GM19467 (cell line): ENCODE results near the gene UBA7.
"Not testable (repeated sequence)": the region's sequence is repeated elsewhere in the genome, so short reads cannot be mapped to it uniquely, and the experiment has no call there.

ENCODE experiments used
- ATAC-seq: cut with Tn5 transposase; IDR thresholded peaks from one replicate; pipeline ENCODE4 v1.9.1; 2021; ENCODE audit warnings: mild to moderate bottlenecking, moderate library complexity; ENCODE audit not compliant: unreplicated experiment

Gene UBA7

DNA sequence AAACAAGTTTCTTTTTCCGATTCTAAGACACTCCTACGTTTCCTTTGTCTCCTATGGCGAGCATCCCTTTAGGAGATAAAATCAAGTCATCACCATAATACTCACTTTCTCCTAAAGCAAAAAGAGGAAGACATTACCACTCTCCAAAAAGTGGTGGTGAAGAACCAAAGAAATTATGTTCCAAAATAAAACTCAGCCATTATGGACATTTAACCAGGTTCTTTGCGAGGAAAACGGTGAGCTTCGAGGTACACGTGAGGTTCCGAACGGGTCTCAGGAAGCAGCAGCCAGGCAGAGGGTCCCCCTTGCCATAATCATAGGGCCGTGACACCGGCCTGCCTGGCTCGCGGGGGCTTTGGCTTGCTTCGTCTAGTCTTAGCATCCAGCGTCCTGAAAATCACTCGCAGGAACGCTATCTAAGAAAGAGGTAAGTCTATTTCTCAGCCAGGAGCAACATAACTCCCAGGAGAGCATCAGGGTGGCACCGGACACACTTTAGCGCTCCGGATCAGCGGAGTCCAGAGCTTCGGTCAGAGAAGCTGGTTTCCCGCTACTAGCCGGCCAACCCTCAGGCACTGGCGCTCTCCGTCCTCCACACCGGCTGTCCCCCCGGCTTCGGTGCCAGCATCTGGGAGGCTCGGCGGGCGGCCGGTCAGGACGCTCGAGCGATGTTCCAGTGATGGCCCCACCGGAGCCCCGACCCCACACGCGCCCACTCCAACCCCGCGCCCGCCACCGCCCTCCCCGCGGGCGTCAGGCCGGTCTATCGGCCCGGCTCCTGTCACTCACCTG is 28.0 kb downstream of the UBA7 start:
- peak; percentile 31 for ATAC-seq

DNA sequence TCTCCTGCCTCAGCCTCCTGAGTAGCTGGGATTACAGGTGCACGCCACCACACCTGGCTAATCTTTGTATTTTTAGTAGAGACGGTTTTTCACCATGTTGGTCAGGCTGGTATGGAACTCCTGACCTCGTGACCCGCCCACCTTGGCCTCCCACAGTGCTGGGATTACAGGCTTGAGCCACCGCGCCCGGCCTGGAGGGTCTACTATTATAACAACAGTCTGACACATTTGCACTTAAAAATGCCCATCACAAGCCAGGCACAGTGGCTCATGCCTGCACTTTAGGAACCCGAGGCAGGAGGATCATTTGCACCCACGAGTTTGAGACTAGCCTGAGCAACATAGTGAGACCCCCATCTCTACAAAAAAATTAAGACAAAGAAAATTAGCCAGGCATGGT is 31.5 kb downstream of the UBA7 start:
- not testable (repeated sequence) for ATAC-seq

DNA sequence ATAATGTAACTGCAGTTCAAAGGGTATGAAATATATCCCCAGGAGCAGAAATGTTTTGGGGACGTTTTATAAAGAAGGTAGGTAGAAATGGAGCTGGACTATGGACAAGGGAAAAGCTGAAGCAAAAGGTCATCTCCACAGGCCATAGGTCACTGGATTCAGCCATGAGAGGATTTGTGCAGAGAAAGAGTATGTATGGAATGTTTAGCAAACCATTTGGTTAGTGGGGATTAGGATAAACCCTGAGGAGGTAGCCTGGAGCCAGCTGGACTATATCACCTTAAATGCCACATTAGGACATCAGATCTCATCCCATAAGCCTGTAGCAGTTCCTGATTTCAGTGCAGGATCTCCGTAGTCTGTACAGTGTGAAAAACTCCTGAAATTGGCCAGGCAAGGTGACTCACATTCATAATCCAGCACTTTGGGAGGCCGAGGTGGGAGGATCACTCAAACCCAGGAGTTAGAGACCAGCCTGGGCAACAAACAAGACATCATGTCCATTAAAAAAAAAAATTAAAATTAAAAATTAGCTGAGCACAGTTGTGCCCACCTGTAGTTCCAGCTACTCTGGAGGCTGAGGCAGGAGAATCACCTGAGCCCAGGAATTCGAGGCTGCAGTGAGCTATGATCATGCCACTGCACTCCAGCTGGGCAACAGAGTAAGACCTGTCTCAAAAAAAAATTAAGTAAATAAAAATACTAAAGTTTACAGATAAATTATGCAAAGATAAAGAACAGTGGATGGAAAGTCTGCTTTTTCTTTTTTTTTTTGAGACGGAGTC is 32.1 kb downstream of the UBA7 start:
- ATAC-seq, result no peak

DNA sequence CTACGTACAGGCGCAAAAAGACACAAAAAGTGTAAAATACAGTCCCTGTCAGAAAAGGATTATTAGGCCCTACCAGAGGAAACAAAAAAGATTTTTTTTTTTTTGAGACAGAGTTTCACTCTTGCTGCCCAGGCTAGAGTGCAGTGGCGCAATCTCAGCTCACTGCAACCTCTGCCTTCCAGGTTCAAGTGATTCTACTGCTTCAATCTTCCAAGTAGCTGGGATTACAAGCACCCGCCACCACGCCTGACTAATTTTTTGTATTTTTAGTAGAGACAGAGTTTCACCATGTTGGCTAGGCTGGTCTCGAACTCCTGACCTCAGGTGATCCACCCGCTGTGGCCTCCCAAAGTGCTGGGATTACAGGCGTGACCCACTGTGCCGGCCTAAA is 32.8 kb downstream of the UBA7 start:
- ATAC-seq, result not testable (repeated sequence)

DNA sequence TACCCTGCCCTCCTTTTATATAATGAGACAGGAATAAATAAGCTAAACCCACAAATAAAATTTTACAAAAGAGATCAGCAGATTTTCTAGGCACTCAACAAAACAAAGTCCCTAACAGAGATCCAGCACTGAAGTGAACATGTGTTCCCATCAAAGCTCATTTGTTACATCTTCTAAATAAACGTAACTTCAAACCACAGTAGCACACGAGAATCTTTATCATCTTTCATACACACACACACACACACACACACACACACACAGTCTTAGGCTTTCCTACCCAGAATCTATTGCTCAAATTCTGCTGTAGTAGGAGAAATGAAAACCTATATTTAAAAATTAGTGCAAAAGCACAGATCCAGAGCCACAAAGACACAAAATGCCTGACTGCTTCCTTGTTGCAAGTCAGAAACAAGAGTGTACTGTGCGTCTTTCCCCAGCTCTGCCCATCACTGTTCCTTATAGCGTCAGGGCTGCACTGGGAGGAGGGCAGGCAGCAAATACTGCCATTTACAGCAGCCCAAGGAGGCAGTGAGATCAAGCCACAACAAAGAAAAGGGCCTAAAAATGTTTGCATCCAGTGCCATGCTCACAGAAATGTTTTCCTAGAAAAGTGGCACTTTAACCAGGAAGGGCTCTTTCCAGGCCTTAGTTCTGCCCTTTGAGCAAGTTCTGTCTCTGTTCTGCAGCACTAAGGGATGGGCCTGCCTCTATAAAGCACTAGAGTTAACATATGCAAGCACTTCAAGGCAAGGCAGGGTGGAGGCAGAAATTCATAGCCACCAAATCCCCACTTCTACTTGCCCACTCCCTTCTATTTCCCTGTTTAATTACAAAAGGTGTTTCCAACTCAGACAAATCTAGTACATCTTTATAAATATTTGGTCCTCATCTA is 33.4 kb downstream of the UBA7 start:
- no peak for ATAC-seq

DNA sequence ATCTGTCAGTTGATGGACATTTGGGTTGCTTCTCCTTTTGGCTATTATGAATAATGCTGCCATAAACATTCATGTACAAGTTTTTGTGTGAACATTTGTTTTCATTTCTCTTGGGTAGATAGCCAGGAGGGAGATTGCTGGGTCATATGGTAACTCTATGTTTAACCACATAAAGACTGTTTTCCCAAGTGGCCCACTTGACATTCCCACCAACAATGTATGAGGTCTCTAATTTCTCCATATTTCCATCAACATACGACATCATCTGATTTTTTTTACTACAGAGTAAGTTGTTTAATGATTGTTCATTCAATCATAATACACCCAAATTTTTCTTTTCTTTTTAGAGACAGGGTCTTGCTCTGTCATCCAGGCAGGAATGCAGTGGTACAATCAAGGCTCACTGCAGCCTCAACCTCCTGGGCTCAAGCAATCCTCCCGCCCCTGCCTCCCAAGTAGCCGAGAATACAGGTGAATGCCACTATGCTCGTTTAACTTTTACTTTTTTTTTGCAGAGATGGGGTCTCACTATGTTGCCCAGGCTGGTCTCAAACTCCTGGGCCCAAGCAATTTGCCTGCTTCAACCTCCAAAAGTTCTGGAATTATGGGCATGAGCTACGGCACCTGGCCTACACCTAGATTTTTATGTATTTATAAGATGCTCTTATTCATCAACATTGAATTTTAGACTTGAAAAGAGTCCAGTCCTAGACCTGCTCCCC is 34.2 kb downstream of the UBA7 start:
- ATAC-seq, result no peak

DNA sequence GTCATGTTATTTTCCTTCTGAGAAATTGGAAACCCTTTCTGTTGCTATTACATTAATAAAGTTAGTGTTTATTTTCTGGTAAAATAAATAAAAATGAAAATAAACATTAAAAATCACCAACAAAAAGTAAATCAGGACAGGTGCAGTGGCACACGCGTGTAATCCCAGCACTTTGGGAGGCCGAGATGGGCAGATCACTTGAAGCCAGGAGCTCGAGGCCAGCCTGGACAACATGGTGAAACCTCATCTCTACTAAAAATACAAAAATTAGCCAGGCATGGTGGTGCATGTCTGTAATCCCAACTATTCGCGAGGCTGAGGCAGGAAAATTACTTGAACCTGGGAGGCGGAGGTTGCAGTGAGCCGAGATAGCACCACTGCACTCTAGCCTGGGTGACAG is 37.7 kb downstream of the UBA7 start:
- not testable (repeated sequence) for ATAC-seq

DNA sequence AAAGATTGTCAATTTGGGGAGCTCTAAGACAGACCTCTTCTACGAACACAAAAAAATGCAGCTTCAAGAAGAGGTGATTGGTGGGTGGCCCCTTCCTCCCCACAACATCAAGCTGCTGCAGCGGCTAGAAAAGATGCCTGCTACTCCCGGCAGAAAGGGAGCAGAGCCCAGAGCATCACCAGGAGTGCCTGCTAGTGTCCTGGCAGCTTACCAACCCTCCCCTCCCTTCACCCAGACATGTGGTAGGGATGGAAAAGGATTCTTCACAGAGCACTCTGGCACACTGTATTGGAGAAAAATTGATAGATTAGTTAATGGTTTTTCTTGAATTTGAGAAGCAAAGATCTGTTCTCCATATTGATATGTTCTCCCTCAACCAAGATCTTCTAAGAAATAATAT is 38.2 kb downstream of the UBA7 start:
- ATAC-seq, result no peak

DNA sequence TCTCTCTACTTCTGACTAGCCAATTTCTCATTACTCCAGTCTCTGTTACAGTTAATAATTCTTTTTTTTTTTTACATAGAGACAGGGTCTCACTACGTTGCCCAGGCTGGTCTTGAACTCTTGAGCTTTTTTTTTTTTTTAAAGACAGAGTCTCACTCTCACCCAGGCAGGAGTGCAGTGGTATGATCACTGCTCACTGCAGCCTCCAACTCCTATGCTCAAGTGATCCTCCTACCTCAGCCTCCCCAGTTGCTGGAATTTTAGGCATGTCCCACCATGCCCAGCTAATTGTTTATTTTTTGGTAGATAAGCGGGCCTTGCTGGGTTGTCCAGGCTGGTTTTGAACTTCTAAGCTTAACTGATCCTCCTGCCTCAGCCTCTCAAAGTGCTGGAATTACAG is 41.0 kb downstream of the UBA7 start:
- ATAC-seq, result no peak

DNA sequence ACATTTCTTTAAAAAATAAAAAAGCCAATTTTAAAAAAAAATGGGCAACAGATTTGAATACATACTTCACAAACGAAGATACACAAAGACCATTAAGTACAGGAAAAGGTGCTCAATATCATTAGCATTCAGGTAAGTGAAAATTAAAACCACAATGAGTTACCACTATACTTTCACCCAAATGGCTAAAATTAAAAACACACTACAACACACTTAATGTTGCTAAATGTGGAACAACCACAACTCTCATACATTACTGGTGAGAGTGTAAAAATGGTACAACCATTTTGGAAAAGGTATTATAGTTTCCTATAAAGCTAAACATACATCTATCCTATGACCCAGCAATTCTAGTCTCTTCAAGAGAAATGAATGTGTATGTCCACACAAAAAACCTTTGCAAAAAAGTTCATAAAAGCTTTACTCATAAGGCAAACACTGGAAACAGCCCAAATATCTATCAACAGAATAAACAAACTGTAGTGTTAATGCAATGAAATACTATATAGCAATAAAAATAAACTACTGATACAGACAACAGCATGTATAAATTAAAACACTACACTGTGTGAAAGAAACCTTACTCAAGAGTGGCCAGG is 42.3 kb downstream of the UBA7 start:
- ATAC-seq, result no peak

DNA sequence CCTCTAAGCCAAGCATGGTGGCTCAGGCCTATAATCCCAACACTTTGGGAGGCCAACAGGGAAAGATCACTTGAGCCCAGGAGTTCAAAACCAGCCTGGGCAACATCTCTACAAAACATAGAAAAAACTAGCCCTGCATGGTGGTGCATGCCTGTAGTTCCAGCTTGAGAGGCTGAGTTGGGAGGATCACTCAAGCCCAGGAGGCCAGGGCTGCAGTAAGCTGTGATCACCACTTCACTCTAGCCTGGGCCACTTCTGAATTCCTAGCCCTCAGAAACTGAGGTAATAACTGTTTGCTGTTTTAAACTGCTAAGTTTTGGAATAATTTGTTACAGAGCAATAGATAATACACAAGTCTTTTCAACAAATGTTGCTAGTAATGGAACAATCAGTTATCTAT is 43.8 kb downstream of the UBA7 start:
- ATAC-seq, result no peak

DNA sequence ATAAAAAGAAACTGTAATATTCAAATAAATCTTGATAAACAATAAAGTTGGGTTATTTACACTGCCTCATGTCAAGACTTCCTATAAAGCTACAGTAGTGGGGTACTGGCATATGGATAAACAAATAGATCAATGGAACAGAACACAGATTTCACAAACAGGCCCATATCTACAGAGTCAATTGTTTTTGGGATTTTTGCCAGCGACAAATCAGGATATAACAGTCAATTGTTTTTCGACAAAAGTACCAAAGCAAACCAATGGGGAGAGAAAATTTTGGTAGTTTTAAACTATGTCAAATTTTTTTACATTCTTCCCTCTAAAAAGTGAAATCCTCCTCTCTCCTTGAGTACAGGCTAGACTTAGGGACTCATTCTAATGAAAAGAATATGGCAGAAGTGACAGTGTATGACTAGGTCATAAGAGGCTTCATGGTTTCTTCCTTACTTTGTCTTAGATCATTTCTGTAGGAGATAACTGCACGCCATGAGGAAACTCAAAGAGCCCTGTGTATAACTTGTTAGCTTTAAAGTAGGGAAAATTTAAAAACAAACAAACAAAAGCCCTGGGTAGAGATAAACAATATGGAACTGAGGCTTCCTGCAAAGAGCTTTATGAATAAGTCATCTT is 44.4 kb downstream of the UBA7 start:
- no peak for ATAC-seq

DNA sequence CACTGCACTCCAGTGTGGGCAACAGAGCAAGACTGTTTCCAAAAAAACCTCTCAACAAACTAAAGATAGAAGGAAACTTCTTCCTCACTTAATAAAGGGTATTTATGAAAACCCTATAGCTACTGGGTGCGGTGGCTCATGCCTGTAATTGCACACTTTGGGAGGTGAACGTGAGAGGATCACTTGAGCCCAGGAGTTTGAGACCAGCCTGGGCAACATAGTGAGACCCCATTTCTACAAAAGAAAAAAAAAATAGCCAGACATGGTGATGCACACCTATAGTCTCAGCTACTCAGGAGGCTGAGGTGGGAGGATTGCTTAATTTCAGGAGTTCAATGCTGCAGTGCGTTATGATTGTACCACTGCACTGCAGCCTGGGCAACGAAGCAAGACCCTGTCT is 49.8 kb downstream of the UBA7 start:
- ATAC-seq, result no peak

DNA sequence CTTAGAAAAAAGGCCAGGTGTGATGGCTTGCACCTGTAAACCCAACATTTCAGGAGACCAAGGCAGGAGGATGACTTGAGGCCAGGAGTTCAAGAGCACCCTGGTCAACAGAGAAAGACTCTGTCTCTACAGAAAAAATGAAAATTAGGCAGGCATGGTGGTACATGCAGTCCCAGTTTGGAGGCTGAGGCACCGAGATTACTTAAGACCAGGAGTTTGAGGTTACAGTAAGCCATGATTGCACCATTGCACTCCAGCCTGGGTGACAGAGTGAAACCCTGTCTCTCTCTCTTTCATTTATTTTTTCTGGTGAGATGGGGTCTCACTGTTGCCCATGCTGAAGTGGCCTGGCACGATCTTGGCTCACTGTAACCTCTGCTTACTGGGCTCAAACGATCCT is 52.1 kb downstream of the UBA7 start:
- no peak for ATAC-seq

DNA sequence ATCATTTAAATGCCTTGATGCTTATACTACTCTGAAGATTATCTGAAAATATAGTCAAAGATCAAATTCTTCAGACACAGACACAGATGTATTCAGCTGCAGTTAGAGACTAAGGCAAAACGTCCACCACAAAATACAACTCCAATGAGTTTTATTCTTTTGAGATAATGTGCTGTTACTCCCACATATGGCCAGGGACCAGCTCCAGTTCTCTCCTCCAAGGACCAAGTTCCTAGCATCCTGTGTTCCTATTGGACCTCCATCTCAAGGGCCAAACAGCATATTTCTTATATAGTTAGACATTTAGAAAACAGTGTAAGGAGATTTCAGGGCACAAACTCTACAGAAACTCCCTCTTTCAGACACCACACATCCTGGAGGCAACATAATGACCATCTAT is 54.5 kb downstream of the UBA7 start:
- no peak for ATAC-seq

DNA sequence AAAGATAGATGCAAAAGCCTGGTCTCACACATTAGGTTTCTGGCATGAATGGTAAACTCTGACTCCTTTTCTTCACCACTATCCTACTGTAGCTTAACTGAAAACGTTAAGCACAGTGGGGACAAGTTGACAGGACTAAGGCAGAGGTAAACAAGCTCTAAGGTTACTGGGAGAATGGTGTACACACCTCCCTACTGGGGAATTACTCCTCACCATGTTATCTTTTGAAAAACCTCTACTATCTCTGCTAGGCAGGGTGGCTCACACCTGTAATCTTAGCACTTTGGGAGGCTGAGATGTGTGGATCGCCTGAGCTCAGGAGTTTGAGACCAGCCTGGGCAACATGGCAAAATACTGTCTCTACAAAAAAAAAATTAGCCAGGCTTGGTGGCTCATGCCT is 56.6 kb downstream of the UBA7 start:
- no peak for ATAC-seq

DNA sequence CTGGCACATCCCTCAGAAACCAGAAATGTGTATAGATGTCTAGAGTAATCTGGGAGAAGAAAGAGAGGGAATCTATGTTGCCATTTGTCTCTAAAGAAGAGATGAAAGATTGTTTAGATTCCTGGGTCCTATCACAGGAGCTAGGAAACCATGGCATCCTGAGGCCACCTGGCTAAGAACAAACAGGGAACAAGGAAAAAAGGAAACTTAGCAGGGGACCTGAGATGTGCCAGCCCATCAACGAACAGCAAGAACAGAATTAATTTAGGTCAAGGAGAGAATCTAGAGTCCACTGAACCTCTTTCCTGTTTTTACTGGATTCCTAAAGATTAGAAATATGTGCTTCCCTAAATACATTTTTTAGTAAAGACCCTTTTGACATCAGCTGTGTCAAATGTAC is 57.7 kb downstream of the UBA7 start:
- no peak for ATAC-seq
